GM21717 (cell line): ENCODE data around the gene C1orf116.

Experiments used
- ATAC-seq: cut with Tn5 transposase; IDR thresholded peaks from one replicate; pipeline ENCODE4 v1.9.1; 2021; ENCODE audit warnings: mild to moderate bottlenecking, moderate library complexity; ENCODE audit not compliant: unreplicated experiment

The C1orf116 gene

DNA sequence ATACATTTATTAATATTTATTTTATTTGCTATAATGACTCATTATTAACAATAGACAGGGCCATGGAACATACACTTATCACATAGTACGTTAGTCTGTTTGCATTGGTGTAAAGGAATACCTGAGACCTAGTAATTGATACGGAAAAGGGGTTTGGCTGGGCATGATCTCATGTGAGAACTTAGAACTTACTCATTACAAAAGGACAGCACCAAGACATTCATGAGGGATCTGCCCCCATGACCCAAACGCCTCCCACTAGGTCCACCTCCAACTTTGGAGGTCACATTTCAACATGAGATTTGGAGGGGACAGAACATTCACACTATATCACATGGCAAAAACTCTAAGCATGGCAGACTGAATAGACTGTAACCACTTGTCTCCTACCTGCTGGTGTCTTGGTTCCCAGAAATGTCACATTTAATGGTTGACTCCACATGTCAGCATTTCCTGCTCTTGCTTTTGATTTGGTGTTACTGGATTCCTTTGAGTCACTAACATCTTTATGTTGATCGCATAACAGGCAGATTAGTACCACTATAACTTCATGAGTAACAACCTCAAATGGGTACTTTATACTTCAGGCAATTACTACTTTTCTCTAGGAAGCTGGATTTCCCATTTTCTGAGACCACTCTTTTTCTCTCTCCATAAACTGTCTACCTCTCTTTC is 3.5 kb upstream of the C1orf116 start:
- no peak for ATAC-seq

DNA sequence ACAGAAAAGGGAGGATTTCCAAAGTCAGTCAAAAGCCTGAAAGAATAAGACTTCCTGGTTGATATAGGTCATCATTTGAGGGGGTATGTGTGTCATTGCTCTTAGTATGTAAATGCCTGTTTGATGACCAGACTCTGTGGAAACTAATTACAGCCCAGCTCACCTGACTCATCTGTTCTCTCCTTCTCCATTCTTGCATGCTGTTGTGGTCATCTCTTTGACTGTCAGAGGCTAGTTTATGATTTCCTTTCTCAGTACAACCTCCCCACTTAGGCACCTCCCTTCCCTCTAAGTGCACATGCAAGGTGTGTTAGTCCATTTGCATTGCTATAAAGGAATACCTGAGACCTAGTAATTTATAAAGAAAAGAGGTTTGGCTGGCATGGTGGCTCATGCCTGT is 2.4 kb upstream of the C1orf116 start:
- no peak for ATAC-seq

DNA sequence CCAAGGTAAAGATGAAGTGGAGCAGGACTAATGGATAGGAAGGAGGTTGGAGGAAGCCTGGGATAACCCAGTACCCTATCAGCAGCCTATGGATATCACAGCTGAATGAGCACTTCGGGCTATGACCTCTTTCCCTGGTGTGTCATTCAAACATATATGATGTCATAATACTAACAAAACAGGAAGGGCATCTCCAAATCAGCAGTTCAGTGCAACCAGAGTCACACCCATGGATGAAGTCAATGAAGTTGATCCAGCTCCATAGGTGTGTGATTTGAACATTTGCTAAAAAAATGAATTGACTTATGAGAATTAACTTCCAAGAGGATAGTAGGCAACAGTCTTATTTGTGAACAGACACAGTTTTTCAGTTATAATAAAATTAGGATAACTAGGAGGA is 1.7 kb upstream of the C1orf116 start:
- ATAC-seq = no peak

DNA sequence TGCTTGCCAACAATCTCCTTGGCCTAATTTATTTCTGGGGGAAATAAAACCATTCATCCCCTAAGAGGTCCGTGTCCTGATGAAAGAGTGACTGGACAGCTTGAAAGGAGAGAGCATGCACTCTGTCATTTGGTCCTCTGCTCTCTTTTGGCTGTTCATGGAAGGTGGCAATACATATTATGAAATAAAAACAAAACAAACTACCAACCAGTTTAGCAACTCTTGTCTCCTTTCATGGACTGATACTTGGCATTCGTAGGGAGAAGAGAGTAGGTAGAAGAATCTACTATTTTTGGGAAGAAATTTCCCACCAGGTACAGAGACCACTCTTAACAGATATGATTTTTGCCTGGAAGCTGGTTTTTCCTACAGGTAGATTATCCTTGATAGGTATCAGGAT is 746 bp upstream of the C1orf116 start:
- no peak for ATAC-seq

DNA sequence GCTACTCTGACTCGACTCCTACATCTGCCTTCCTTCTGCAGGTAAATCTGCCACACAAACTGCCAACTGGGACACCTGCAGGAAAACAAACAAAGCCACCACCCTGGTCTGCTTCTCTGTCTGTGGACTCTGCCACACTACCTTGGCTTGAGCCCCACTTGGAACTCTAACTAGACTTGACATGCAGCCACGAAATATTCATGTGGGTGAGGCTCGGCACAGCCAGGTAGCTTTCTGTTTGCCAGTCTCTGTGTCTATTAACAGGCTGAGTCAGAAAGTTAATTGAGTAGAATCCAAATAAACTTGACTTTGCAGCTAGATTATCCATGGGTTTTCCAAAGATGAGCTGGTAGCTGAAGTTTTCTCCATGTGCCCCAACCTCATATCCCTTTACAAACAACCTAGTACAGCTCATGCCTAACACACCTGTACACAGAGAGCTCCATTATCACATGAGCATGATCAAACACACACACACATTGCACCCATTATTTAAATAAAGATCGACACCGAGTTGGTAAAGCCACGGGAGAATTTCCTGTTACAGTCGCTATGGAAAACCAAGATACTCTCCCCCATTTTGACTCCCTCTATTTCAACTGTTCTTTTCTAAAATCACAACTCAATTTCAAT is 808 bp downstream of the C1orf116 start:
- no peak for ATAC-seq

DNA sequence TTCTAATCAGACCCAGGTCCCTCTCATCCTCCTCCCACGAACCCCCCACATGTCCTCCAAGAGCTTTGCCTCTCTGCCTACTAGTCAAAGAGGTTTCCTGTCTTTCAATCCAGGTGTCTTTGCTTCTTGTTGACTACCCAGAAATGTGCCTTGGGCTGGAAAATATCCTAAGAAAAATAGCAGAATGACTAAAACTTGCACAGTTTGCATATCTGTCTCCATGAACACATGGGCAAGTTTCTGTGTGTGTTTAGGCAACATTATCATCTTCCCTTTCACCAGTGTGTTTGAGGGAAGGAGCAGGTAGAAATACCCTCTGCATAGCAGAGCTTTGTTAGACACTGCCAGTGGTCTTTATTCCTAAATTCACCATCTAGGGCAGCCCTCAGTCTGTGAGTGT is 1.5 kb downstream of the C1orf116 start:
- ATAC-seq = no peak

DNA sequence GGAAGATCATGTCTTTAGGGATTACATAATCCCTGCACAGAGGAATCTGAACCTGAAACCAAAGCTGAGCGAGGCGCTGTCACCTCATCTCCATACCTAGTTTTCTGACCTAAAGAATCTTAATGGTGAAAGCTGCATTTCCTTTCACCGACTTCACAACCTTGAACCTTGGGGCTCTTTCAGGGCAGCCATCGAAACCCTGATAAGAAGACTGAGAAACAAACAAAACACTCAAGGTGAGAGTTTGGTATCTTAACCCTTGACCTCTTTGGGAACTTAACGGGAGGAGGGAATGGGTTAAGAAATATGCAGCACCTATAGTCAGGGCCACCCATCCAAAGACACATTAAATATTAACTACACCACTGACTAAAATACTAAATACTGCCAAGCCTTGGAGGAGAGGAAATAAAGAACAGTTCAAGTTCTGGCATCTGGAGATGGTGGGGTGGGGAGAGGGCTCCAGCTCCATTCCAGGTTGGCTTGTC is 2.0 kb downstream of the C1orf116 start:
- ATAC-seq = no peak

DNA sequence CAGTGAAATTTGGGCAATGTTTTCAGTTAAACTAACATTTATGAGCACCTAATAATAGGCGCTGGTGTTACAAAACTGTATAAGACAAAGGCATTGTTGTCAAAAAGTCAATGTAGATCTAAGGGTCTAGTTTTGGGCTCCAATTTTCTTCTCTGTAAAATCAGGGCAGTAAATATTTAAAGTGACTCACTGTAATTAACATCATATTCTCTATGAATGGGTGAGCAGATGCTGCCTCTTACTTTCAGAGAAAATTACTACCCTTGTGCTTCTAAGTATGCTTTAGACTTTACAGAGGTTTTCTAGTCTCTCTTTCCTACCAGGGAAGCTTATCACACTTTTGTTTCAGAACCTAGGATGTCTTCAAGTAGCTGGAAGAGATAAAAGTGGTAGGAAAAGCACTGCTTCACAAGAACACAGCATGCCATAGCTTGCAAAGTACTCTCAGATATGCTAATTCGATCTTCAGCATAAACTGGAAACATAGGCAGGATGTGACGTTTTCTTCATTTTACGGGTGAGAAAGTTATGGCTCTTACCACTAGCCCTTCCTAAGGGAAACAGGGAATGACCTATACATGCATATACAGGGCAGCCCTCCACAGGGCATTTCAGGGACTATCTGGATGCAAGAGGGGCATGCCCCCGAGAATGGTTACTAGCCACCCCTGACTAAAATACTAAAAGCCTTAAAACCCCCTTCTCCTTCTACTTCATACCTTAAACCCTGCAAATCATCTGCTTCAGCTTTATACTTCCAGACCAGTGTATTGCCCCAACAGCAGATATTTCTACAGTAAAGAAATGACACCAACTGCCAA is 2.6 kb downstream of the C1orf116 start:
- no peak for ATAC-seq

DNA sequence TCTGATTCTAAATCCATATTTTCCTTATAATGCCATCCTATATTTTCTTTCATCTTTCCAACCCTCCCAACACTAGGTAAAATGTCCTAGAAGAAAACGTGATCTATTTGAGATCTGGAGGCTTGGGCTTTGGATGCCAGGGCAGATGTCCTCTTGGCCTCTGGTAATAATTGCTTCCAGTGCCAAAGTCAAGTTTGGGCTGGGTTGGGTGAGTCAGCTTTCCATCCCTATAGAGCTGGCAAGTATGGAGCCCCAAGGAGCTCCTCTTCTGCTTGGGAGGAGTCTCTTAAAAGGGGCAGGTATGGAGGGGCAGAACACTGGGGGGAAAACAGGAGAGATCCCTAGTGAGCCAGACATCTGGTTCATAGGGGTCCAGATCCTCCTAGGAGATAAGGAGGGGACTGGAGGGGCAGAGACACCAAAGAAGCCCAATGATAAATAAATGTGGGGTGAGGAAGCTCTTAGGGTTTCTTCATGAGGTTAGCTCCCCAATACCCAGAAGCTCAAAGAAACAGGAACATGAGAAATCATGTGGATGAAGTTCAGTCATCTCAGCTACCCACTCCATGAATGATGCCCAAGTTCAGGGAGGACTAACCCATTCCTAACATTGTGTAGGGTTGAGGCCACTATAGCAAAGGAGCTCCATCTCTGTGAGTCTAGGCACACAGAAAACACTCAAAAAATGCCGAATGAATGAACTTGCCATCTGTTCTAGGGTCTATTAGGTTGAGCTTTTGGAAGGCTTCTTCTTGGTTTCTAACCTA is 3.5 kb downstream of the C1orf116 start:
- no peak for ATAC-seq

DNA sequence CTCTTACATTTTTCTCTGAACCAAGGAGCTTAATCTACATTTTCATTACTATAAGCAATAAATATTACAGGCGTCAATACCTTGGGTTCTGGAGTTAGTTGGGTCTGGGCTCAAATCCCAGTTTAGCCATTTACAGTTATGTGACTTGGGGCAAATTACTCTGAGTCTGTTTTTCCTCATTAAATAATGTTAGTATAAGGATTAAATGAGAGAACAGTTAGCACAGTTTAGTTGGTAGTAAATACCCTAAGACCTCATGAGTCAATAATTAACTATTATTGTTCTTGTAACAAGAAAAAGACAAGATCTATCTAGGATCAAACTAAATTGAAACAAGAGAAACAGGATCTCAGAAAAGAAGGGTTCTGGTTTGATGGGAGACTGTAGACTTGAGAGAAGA is 4.6 kb downstream of the C1orf116 start:
- ATAC-seq = no peak

DNA sequence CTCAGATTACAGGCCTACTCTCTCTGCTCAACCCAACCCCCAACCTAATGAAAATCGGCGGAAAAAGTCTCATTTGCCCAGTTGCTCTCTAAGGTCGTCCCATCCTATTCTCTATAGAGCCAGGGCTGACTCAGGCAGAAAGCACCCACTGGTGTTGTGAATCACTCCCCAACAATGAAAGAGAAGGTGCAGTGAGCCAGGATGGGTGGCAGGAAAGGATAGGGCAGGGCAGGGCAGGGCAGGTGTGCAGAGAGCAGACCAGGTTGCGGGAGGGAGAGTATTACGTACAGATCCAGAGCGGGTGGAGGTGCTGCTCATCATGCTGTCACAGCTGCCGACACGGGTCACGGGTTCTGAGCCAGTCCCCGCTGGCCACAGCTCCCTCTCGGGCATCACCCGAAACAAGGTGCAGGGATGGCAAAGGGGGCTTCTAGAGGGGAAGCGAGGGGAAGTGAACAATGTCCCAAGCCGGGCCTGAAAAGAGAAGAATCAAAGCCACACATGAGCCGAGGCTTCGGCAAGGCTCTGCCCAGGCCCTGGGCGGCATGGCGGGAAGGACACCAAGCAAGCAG is 5.3 kb downstream of the C1orf116 start:
- no peak for ATAC-seq

DNA sequence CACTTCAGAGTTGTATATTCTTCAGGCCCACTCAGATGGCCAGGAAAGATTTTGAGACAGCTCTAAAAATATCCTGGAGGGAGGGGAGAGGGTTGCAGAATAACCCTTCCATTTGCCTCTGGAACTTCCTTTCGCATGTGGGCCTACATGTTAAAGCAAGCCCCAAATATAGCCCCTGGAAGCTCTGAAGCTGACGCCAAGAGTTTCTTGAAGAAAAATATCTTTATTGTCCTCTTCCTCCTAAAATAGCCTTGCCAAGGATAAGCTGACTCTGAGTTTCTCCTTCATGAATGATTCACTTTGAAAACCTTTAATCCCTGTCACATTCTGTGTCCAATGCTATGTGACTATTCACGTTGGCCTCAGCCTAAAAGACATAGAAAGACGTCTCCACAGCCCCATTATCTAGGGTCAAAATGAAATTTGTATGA is 6.4 kb downstream of the C1orf116 start:
- no peak for ATAC-seq

DNA sequence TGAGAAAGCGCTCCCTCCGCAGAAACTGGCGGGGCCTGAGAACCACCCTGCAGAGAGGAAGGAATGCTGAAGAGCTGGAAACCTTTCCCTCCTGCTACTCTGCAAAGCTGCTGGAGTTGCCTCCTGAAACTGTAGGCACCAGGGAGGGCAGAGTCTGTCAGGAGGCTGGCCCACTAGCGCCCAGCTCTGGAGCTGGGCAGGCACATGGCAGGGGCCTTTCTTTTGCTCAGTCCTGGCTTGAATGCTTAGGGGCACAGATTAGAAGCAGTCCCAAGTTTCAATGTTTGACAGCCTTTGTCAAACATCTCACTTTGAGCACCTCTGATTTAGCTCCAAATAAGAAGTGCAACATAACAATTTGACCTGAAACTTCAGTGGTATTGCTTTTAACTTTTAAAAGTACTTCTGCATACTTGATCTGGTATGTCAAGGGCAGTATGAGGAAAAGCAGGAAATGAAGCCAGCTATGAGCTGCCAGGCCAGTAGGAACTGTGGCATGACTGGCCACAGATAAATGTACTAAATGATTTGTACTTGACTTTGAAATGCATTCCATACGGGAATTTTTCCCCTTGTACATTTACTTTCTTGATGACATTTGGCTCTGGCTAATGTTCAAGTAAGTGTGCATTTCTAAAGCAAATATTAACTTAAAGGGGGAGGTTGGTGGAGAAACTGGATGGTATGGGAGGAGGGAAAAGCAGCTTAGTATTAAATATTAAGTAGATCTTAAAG is 7.2 kb downstream of the C1orf116 start:
- no peak for ATAC-seq

DNA sequence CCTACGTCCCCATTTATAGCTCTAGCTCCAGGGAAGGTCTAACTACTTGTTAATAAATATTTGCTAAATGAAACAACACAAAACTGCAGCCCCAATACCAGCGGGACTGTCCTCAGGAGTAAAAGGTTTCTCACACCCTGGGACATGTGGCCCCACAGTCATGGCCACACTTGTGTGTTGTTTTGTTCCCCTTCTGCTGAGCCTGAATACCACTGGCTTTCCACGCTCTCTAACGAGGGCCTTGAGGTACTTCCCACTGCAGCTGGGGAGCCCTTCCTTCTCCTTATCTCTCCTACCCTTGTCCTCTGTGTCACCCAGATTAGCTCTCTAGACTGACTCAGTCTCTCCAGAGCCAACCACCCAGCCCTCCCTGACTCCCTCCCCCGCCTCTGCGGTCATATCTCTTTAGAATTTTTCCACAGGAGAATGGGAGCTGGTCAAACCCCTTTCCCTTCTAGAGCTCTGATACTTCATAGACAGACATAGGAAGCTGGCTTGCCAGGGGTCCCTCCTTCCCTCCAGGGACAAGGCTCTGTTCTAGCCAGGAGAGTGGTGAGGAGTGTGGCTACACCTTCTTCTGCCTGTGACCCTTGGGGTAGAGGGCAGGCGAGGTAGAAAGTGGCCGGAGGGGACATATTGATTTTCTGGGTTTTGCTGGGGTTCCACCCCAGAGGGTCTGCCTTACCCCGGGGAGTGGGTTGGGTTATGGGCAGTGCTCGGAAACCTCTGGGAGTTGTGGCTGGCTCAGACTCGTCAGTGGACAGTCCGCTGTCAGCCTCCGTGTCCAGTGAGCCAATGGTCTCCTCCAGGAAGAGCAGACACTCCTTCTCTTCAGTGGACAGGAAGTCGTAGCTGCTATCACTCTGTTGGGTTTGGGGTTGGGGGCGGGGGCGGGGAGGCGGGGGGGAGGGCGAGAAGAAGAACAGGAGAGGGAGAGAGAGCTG is 8.1 kb downstream of the C1orf116 start:
- no peak for ATAC-seq

DNA sequence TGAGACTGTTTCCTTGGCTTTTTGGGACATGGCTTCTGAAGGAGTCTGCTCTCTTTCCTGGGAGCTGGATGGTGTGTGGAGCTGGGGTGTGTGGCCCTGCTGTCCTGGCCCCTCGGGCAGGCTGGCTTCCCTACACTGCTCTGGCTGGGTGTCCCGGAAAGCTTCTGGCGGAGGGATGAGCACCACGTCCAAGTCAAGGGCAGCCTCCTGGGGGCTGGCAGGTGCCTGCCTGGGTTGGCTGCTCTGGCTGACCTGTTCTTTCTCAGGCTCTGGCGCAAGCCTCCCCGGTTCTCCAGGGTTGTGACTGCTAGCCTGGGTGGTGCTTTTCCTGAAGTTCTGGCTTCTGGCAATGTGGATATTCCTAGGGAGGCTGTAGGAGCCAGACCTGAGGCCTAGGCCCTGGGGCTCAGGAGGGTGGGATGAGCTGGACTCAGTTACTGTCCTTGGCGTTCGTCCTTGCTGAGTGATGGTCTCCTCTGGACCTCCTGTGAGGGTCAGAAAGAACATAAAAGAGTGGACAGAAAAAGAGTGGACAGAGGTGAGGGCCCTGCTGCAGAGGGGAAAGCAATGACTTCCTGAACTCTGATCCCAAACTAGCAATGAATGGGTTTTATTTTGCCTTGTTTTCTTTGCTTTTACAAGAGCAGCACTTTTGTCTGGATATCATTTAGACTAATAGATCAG is 9.4 kb downstream of the C1orf116 start:
- no peak for ATAC-seq

DNA sequence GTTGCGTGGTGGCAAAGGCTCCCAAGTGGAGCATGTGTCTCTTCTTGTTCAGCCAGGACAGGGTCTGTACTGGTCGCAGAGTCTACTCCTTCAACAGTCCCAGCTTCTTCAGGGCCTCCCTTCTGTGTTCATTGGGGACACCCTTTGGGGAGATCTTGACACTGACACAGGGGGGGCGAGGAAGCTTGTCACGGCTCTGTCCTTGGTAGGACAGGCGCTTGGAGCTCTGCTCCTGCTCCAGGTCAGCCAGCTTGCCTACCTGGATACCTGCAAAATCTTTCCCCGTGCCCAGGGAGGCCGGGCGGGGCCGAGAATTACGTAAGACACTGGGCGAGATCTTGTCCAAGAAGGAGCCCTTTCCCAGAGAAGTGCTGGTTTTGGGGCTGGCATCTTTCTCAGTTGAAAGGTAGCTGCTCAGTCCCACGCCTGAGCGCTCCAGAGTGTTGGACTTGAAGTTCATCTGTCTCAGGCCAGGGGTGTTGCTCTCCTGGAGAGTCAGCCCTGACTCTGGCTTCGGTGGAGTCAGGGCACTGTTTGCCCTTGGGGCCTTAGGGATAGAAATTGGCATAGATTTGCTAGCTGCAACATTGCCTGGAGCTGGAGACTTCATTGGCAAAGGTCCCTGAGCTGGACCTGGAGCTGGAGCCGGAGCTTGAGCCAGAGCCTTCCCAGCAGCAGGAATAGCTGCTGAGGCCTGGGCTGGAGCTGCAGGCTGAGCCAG is 10.5 kb downstream of the C1orf116 start:
- no peak for ATAC-seq

DNA sequence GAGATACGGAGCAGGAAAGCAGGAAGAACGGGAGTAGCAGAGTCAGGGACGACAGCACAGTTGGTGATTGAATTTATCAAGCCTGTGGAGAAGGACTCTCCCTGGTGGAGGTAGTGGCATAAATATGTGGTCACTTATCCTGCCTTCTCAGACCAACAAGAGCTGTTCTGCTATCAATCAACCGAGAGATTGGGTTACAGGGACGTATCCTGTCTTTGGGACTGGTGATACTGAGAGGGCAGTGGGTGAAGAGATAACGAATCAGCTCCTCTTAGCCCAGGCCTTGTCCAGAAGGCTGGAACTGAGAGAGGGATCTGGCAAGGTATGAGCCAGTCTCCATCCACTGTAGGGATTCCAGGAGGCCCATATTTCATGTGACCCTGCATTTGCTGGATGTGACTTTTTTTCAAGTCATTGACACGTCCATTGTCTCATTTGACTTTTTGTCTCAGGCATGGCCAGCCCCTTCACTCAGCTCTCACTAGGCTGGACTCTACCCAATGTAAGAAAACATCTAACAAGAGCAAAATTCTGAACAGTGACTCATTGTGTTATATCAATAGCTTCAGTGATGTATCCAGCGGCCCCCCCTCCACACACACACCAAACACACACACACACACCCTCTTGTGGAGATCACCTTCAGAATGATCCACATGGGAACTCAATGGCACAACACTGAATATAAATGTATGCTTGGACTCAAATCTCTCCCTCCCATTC is 11.3 kb downstream of the C1orf116 start:
- no peak for ATAC-seq
